Esophagus (tissue), 2 donors: ENCODE data around the gene WIPF2. TPM values are rescaled to one million over a fixed set of nuclear protein-coding genes. Genes with fewer than 3 reads are reported as not detected.

Experiments used
- H3K27ac ChIP-seq, 2 donors: one replicate each; pipeline ENCODE4 v1.5.1; 2013; ENCODE audit warnings: low read depth in 2 of 2, mild to moderate bottlenecking in 2 of 2, inconsistent platforms in 1 of 2, low read length in 1 of 2, moderate library complexity in 1 of 2
- H3K27me3 ChIP-seq, 2 donors: one replicate each; pipeline ENCODE4 v1.6.1; 2013; ENCODE audit warnings: low read length in 2 of 2, control low read depth in 1 of 2, mild to moderate bottlenecking in 1 of 2; ENCODE audit not compliant: insufficient read depth in 2 of 2, control insufficient read depth in 1 of 2
- H3K36me3 ChIP-seq, 2 donors: one replicate each; pipeline ENCODE4 v1.6.1; 2013; ENCODE audit warnings: low read length in 1 of 2; ENCODE audit not compliant: control insufficient read depth in 2 of 2, insufficient read depth in 2 of 2
- H3K4me1 ChIP-seq, 2 donors: one replicate each; pipeline ENCODE4 v1.6.1; 2013; ENCODE audit warnings: low read length in 1 of 2; ENCODE audit not compliant: control insufficient read depth in 2 of 2, insufficient read depth in 2 of 2
- H3K4me3 ChIP-seq, 2 donors: one replicate each; pipeline ENCODE4 v1.5.1; 2013; ENCODE audit warnings: low read length in 2 of 2, mild to moderate bottlenecking in 2 of 2, low read depth in 1 of 2, moderate library complexity in 1 of 2
- H3K9me3 ChIP-seq, 2 donors: one replicate each; pipeline ENCODE4 v1.6.1; 2013; ENCODE audit warnings: mild to moderate bottlenecking in 2 of 2, low read depth in 1 of 2, low read length in 1 of 2, moderate library complexity in 1 of 2; ENCODE audit not compliant: control insufficient read depth in 2 of 2, insufficient read depth in 1 of 2
- WGBS, 2 donors: extraction: QIAGEN DNeasy Blood & Tissue Kit; methylation state at CpG; one replicate each; pipeline ENCODE4 v1.1.7; 2013; 5-methylcytosine and 5-hydroxymethylcytosine counted together
- polyA plus RNA-seq, 2 donors: library from polyadenylated mRNA; stranded (reverse); fragments of 200-250 nt; gene quantifications; one replicate each; pipeline ENCODE4 v1.2.3, GENCODE V29; 2013
- donor health status: healthy with polysubstance abuse.
- donor health status: Bipolar disorder and iron deficiency.

The WIPF2 gene
- polyA plus RNA-seq, 2 donors: 9.1 to 15.3 TPM

DNA sequence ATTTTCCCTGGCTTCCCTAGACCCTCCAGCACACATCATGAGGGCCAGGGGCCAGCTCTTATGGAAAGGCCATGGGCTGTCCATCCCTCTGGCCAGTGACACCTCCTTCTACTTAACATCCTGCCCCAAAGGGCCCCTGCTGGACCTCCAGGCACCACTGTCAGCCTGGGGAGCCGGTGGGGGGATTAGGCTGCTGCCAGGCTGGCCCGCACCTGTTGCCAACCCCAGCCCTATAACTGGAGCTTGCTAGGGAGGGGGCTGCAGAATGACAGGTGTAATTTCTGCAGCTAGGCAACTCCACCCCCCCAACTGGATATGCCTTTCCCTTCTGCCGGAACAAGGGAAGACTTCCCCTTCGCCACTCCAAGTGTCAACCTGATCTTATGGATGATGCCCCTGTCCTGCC lies 102.4 kb downstream of the WIPF2 start:
- peak overlapping the region; percentile 79 to 90 for H3K27ac ChIP-seq
- peaks cover 20 to 61% of the 10 kb centered on the region in 2 donors for H3K4me1 ChIP-seq
- WGBS, 2 donors: 42 to 51% methylated on average over 4 of the region's 4 CpGs
- H3K9me3 ChIP-seq: no peaks in the 10 kb centered on the region
- no peaks in the 10 kb centered on the region for H3K27me3 ChIP-seq
- H3K4me3 ChIP-seq: peak overlapping the region; percentile 13 to 37
- H3K36me3 ChIP-seq: peaks cover 0 to 2% of the 10 kb centered on the region in 2 donors

DNA sequence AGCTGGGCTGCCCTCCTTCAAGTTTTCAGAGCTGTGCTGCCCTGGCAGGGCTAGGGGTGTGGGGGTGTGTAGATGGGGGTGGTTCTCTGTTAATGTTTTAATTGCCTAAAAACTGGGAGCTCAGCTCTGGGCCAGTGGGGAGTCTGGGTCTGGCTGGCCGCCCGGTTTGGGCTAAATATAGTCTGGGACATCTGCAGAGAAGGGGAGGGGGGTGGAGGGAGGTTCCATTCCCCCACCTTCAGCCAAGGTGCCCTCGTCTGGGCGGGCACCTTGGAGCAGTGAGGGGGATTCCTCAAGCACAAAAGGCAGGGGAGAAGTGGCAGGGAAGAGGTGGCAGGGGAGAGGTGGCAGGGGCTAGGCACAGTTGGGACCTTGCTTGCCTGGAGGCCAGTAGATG lies 102.9 kb downstream of the WIPF2 start:
- peak overlapping the region; percentile 79 to 90 for H3K27ac ChIP-seq
- peaks cover 0 to 2% of the 10 kb centered on the region in 2 donors for H3K36me3 ChIP-seq
- no peaks in the 10 kb centered on the region for H3K9me3 ChIP-seq
- 13 to 19% methylated on average over 4 of the region's 4 CpGs for WGBS, 2 donors
- H3K4me3 ChIP-seq: peak overlapping the region; percentile 20 to 37
- H3K27me3 ChIP-seq: no peaks in the 10 kb centered on the region
- peaks cover 16 to 61% of the 10 kb centered on the region in 2 donors for H3K4me1 ChIP-seq

DNA sequence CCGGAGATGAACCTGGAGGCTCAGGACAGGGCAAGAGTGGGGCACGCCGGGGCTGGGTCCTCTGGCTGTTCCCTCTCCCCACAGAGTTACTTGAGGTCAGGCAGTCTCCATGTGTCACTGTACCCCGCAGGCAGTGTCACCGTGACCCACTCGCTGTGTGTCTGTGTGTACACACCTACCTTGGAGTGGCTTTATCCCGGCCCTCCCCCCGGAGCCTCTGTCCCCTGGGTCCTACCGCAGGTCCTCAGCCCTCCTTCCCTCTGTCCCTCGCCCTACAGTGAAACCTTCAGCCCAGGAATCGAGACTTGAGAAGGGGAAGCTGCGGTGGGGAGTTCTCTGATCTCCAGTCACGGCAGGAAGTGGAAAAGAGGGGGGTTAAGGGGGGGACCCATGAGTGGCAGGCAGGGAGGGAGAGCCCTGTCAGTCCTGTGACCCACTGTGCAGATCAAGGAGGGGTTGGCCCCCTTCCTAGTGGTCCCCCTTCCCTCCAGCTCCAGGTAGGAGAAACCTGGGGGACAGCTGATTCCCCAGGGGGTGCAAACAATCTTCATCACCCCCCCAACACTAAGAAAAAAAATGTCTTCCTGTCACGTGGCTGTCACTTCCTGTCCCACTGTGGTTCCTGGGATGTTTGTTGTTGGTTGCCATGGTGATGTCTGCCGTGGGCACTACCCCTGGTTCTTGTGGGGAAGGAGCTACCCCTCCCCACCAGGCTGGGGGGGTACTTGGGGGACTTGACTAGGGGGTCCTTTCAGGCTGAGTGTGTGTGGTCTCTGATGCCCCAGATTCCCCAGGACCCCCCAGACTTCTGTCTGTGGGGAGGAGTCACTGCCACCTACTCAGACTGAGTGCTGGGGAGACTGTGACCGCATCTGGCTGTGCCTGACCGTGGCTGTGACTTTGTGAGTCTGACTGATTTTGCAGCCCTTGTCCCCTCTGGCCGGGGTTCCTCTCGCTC lies 103.5 kb downstream of the WIPF2 start:
- Histone ChIP-seq H3K4me3 (peak overlapping the region; percentile 20 to 37), H3K27ac (peak overlapping the region; percentile 79 to 90), H3K9me3 (no peaks in the 10 kb centered on the region), H3K36me3 (peaks cover 0 to 2% of the 10 kb centered on the region in 2 donors), H3K27me3 (no peaks in the 10 kb centered on the region), H3K4me1 (peaks cover 15 to 55% of the 10 kb centered on the region in 2 donors)
- WGBS, 2 donors: 17 to 24% methylated on average over 19 of the region's 19 CpGs

DNA sequence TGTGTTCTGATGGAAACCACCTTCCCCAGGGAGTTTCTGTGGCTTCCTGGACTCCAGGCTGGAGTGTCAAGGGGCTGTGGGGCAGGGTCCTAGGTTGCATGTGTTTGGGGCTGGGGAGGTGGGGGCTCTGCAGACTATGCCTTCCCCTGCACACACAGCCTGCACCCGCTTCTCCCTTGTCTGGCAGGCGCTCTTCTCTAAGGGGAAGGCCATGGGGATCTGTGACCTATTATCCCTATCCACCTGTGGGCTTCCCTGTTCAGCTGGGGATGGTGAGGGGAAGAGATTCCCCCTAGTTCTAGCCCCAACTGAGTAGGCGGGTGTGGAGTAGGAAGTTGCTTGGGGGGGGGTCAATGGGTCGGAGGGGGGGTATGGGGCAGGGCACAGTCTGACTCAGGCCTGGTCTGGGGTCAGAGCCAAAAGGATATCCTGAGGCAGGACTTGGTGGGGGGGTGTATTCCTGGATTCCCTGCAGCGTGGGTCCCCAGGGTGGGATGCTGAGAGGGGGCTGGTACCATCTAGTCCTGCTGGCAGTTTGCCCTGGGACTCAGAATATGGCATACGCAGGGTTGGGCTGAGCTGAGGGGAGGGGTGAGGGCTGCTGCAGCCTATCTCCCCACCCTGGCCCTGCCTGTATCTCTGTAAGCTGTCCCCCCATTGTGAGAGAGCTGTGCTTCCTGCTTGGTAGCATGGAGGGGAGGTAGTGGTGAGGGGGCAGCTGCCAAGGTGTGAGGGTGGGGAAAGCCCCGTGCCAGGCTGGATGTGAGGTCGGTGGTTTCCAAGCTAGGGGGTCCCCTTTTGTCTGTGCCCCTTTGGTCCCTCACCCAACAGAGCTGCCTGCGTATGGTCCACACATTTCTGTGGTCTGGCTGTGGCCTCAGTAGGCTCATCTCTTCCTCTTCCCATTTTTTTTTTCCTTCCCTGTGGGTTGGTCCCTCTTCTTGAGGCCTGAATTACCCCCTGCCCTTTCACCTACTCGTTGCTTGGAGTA lies 104.6 kb downstream of the WIPF2 start:
- H3K27me3 ChIP-seq: no peaks in the 10 kb centered on the region
- peaks cover 0 to 2% of the 10 kb centered on the region in 2 donors for H3K36me3 ChIP-seq
- no peaks in the 10 kb centered on the region for H3K9me3 ChIP-seq
- no peak overlapping the region for H3K4me3 ChIP-seq
- whole genome bisulfite sequencing, 2 donors: 39 to 41% methylated on average over 10 of the region's 10 CpGs
- H3K27ac ChIP-seq: peak overlapping the region; percentile 79 to 90
- H3K4me1 ChIP-seq: peaks cover 17 to 55% of the 10 kb centered on the region in 2 donors

DNA sequence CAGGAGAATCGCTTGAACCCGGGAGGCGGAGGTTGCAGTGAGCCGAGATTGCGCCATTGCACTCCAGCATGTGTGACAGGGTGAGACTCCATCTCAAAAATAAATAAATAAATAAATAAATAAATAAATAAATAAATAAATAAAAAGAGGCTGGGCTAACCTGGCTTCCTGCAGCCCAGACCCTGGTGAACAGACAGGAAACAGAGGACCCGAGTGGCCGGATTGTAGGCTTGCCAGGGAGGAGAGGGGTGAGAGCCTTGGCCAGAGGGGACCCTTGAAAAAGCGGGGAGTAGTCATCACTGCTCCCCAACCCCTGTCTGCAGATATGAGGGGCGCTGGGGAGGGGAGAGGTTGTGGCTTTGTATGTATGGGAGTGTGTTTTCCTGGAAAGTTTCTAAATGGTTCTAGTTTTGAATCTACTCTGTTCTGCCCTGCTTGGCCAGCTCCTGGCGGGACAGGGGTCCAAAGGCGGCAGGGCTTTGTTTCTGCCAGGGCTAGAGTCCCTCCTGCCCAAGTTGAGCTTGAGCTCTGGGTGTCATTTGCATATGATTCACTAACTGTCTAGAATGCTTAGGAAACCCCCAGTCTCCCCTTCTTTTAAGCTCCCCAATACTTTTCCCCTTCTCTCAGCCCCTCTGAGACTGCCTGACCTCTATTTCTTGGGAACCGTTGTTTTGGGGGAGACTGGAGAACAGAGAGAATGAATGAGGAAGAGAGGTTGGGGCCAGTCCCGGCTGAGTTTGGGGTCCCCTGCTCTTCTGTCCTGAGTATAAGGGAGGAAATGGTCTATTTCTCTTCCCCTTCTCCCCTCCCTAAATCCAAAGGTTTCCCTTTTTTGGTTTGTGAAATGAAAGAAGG lies 106.3 kb downstream of the WIPF2 start:
- 78 to 80% methylated on average over 13 of the region's 13 CpGs for WGBS, 2 donors
- Histone ChIP-seq H3K27me3 (no peaks in the 10 kb centered on the region), H3K36me3 (peaks cover 0 to 2% of the 10 kb centered on the region in 2 donors), H3K4me3 (no peak overlapping the region), H3K9me3 (no peaks in the 10 kb centered on the region), H3K4me1 (peaks cover 17 to 51% of the 10 kb centered on the region in 2 donors), H3K27ac (peak overlapping the region; percentile 38 to 45)

DNA sequence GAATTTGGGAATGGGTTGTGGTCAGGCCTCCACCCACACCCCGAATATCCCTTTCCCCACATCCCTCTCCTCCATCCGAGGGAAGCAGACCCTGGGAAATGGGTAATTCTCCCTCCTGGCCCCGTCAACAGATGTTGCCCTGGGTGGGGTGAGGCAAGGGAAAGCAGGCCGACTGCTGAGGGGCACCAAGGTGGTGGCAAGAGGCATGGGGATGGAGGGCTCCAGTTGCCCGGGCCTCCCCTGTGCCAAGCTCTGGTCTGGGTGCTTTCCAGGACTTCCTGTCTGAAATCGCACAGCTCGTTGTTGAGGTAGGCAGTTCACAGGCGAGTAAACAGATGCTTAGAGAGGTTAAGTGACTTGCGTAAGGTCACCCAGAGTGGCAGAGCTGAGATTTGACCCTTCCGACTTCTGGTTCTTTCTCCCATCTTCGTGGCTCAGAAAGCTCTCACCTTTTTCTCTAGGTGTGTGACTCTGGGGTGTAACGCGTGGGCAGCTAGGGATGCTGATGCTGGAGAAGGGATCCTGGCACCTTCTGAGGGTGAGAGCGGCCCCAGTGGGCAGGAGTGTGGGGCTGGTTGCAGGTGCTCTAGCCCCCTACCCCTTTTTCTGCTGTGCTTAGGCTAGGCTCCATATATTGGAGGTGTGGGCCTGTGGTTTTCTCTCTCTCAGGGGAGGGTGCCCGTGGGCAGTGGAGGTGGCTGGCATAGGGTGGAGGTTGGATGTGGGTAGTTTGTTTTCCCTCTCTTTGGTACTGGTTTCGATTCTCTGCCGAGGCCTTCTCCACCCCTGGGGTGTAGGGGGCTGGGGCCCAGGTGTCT lies 107.1 kb downstream of the WIPF2 start:
- Histone ChIP-seq H3K9me3 (no peaks in the 10 kb centered on the region), H3K27ac (peak overlapping the region; percentile 22 to 45), H3K27me3 (no peaks in the 10 kb centered on the region), H3K36me3 (peaks cover 0 to 2% of the 10 kb centered on the region in 2 donors), H3K4me1 (peaks cover 23 to 53% of the 10 kb centered on the region in 2 donors), H3K4me3 (no peak overlapping the region)
- WGBS, 2 donors: 53 to 54% methylated on average over 17 of the region's 17 CpGs

DNA sequence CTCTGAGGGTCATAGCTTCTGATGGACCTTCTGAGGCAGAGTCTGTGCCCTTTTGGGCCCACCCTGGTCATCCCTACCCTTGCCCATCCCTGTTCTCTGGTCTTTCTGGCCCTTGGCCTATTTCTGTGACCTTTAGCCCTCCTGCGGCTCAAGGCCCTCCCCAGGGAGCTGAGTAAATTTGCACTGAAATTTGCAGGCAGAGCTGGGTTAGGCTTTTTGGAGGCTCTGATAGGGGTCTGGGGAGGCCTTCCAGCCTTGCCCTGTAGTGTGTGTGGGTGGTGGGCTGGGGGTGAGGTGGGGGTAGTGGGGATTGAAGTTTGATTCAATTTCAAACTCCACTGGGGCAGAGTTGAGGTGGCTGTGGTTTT lies 107.7 kb downstream of the WIPF2 start:
- H3K36me3 ChIP-seq: peaks cover 0 to 2% of the 10 kb centered on the region in 2 donors
- H3K9me3 ChIP-seq: no peaks in the 10 kb centered on the region
- H3K4me3 ChIP-seq: no peak overlapping the region
- peak overlapping the region in 1 of 2 donors; percentile 45 for H3K27ac ChIP-seq
- peaks cover 20 to 54% of the 10 kb centered on the region in 2 donors for H3K4me1 ChIP-seq
- no peaks in the 10 kb centered on the region for H3K27me3 ChIP-seq
- 45 to 53% methylated on average over 1 of the region's 1 CpG for WGBS, 2 donors

DNA sequence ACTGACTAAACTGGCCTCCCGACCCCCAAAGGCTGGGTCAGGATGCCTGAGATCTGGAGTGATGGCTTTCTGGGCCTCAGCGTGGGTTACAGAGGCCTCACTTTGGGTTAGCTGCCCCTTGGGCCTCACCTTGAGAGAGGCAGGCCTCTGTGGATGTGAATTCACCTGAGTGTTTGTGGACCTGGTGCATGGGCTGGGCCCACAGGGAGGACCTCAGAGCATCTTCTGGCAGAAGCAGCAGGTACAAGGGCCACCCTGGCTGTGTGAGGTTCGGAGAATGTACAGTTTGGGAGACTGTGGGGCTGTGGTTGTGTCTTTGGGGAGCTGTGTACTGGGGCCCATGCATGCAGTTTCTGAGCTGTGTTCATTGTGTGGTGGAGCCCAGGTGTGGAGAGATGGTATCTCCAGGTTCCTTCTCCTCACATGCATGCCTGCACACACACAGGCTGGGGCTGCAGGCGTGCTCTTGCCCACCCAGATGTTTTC lies 108.2 kb downstream of the WIPF2 start:
- H3K9me3 ChIP-seq: no peaks in the 10 kb centered on the region
- no peak overlapping the region for H3K4me3 ChIP-seq
- no peaks in the 10 kb centered on the region for H3K27me3 ChIP-seq
- WGBS, 2 donors: 67 to 78% methylated on average over 4 of the region's 4 CpGs
- H3K27ac ChIP-seq: peak overlapping the region; percentile 45 to 61
- H3K4me1 ChIP-seq: peaks cover 22 to 54% of the 10 kb centered on the region in 2 donors
- H3K36me3 ChIP-seq: peaks cover 0 to 2% of the 10 kb centered on the region in 2 donors
